Activated T-cell treated with anti-CD3 and anti-CD28 coated beads, Interleukin-2, amount 50 U/mL, for 48 hours (primary cell): Measurements from ENCODE around the gene EPN1.

Experiments used
- DNase-seq, 2 experiments: peaks; one replicate each; pipeline ENCODE4 v3.0.0-alpha.2; 2020

EPN1 gene

GRCh38 chr19:55674841-55675660, at the start of gene EPN1:
Gene EPN1, plus strand, starts transcription at chr19:55675226. Its CDS starts 3,402 bp downstream, at chr19:55678628.
- peak; percentile 97 to 98 for DNase-seq

GRCh38 chr19:55626350-55626749, 48.7 kb upstream of the EPN1 start:
- DNase-seq: peak; percentile 47 to 58

GRCh38 chr19:55632463-55632834, 42.6 kb upstream of the EPN1 start:
- DNase-seq: peak; percentile 86 to 87

GRCh38 chr19:55633861-55634260, 41.2 kb upstream of the EPN1 start:
- no peak for DNase-seq

GRCh38 chr19:55635334-55635717, 39.7 kb upstream of the EPN1 start:
- peak in 1 of 2 experiments; percentile 37 for DNase-seq

GRCh38 chr19:55635856-55636440, 39.1 kb upstream of the EPN1 start:
- DNase-seq: no peak

GRCh38 chr19:55636723-55637122, 38.3 kb upstream of the EPN1 start:
- DNase-seq: no peak

GRCh38 chr19:55637534-55637933, 37.5 kb upstream of the EPN1 start:
- DNase-seq: no peak

- DNase-seq: peak; percentile 77 to 80
These were observed 36.1 kb upstream of the EPN1 start for GRCh38 chr19:55638864-55639359.

GRCh38 chr19:55640043-55640576, 34.9 kb upstream of the EPN1 start:
- peak; percentile 80 to 87 for DNase-seq

- DNase-seq: peak; percentile 79 to 85
These were observed 34.2 kb upstream of the EPN1 start, which contains the start of gene ZNF580 for GRCh38 chr19:55640577-55641425. Gene ZNF580, plus strand, starts transcription at chr19:55641002. Its CDS starts 1,507 bp downstream, at chr19:55642509.

GRCh38 chr19:55641426-55642152, 33.4 kb upstream of the EPN1 start:
- peak in 1 of 2 experiments; percentile 58 for DNase-seq

- DNase-seq: peak; percentile 56 to 63
These were observed 32.6 kb upstream of the EPN1 start for GRCh38 chr19:55642153-55643002.

- DNase-seq: peak; percentile 89 to 91
These were observed 31.8 kb upstream of the EPN1 start, which contains the start of gene ZNF581 for GRCh38 chr19:55643003-55643886. Gene ZNF581, plus strand, starts transcription at chr19:55643649. Its CDS starts 923 bp downstream, at chr19:55644572.

GRCh38 chr19:55643887-55644176, 31.2 kb upstream of the EPN1 start:
- no peak for DNase-seq

- no peak for DNase-seq
These were observed 30.7 kb upstream of the EPN1 start for GRCh38 chr19:55644191-55644833.

- DNase-seq: no peak
These were observed 30.0 kb upstream of the EPN1 start for GRCh38 chr19:55644842-55645511.

GRCh38 chr19:55645512-55645881, 29.5 kb upstream of the EPN1 start:
- no peak for DNase-seq
